ENCODE results near the gene DYRK2.

Gene DYRK2

DNA sequence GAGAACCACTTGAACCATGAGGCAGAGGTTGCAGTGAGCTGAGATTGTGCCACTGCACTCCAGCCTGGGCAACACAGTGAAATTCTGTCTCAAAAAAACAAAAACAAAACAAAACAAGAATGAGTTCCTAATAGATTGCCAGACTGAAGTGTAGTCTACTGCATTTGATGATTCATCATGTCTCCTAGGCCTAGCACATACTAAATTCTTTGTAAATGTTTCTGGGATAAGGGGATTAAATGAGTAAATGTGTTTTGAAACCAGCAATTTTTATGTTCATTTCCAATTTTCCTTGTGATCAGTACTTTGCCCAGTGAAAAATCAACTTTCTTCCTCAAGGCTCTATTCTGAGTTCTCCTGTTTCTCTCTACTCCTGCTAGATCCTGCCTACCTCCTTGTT, 2.9 kb upstream of the DYRK2 start:
- no peak for DNase-seq (ENCODE audit: low read depth in 3 of 3)

DNA sequence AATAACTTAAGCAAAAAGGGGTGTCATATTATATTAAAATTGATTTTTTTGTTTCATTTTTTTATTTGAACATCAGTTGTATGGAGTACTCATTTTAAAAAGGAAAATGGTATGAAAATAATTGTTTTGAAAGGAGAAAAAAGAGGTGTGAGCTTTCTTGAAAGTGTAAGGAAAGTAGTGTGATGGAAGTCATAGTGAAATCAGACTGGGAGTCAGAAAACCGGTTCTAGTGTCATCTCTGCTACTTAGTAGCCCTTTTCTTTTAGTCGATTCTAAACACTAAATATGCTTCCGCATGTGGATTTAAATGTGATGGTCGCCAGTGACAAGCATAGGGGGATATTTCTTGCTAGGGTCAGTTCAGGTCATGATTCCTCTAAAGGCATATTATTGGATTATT, 1.8 kb upstream of the DYRK2 start:
- no peak for DNase-seq (ENCODE audit: low read depth in 3 of 3)

DNA sequence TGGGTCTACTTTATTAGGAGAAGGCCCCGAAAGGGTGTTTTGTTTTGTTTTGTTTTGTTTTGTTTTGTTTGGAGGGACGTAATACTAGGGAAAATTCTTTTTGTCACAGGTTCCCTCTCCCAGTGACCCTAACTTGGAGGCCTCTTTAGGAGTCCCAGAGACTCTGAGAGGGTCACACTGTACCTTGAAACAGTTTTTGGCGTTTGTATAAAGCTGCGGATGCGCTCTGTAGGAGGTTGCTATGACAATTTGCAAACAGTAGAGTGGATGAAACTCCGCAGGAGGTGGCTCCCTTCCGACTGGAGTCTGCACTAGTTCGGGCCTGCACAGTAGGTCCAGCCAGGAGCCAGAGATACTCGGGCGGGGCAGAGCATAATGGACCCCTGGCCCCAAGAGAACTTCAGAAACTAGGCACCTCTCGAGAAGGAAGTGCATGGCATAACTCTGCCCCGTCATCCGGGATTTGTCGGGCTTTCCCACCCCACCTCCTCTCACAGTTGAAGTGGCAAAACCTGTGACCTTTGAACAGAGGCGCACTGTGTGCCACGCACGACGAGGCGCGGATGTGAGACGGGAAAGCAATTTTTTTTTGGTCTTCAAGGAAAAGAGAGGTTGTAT, 1.3 kb upstream of the DYRK2 start:
- no peak for DNase-seq (ENCODE audit: low read depth in 3 of 3)

DNA sequence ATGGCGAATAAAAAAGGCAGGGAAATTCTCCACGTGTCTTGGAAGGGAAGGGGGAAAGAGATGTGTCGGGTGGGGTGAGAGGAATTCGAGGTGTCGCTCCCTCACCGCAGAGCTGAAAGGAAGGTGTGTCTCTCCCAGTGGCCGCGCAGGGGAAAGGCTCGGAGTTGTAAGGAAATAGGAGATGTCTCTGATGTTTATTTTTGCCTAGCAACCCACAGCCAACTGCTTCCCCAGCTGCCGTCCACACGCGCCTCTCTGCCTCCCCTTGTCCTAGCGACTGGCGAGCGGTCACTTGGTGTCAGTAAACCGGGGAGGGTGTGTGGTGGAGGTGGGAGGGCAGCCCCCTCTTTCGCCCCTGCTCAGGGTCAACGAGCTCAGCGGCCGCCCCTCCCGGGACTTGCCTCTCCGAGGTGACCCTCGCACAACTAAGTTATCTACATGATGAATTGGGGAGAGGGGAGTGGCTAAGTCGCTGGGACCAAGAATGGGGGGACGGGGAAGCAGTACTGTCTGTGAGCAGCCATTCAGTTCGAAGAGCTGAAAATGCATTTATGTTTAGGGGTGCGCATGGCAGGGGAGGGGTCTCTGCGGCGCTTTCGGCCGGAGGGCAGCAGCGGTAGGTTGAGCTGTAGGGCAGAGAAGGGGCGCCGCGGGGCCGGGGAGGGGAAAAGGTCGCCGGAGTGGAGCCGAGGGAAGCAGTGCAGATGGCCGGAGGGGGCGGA, 585 bp upstream of the DYRK2 start:
- peak in 2 of 3 experiments; percentile 22 to 32 for DNase-seq (ENCODE audit: low read depth in 3 of 3)

- no peak for DNase-seq (ENCODE audit: low read depth in 3 of 3)
Measured at GRCh38 chr12:67649261-67649569, 670 bp downstream of the DYRK2 start.

DNA sequence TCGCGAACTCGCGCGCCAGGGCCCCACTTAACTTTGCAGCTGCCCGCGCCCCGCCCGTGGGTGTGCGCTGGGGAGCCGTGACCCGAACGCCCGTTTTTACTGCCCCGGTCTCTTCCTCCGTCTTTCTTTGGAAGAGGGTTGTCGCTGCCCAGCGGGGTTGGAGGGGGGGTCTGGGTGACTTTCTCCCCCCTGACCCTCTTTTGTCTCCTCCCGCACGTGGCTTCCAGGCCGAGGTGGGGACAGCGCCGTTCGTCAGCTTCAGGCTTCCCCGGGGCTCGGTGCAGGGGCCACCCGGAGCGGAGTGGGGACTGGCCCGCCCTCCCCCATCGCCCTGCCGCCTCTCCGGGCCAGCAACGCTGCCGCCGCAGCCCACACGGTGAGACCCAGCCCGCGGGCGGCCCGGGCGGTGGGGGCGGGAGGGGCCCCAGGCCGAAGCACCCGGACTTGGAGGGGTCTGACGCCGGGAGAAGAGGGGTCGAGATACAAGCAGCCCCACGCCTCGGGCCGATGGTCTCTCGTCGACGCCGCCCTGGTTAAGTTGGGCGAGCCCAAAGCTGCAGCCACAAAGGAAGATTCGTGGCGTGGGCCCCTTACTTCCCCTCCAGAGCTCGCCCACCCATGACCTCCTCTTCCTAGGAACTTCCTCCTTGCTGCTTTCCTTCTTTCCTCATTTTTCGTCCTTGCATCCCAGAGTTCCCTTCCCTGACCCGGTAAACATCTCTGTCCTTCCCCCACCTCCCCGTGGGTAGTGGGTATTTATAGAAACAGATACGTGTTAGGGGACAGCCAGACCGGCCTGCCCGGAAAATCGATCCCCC, 1.2 kb downstream of the DYRK2 start:
- peak; percentile 12 to 24 (median 14) for DNase-seq (ENCODE audit: low read depth in 3 of 3)

GRCh38 chr12:67650388-67651131, 2.0 kb downstream of the DYRK2 start:
- no peak for DNase-seq (ENCODE audit: low read depth in 3 of 3)

DNA sequence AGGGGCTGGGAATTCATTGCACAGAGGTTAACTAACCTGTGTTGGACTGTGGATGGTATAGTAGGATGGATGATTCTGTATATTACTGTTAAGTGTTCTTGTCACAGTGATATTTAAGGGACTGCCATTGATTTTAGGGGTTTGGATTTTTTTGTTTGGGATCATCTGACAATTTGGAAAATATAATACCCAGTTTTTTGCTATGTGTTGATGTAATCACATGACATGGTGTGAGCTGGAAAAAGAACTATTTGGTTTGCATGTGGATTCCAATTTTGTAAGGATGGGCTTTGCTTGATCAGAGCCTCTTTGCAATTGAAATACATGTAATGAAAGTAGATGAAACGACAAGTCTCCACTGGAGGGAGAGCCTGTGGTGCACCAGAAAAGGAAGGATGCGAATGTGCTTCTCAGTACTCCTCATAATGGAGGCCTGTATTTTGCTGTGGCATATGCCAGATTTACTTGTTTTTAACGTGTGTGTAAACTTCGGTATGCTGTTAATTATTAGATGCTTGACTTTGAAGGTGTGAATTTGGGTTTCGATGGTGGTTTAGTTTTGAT, 2.7 kb downstream of the DYRK2 start:
- no peak for DNase-seq (ENCODE audit: low read depth in 3 of 3)

DNA sequence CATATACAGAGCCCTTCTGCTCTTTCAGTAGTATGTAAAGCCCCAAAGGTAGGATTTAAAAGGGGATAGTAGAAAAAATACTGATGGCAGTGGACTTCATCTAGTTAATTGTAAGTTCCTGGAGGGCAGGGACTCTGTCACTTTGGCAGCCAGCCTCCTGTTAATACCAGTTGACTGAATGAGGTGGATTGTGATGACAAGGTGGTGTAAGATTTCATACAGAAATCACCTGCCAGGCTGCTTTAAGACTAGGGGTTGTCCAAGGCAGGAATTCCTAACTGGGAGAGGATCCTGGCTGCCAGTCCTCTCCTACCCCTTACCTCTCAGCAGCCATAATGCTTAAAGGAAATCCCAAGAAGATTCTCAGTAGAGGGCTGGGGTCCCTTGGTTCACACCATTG, 7.3 kb downstream of the DYRK2 start:
- no peak for DNase-seq (ENCODE audit: low read depth in 3 of 3)

DNA sequence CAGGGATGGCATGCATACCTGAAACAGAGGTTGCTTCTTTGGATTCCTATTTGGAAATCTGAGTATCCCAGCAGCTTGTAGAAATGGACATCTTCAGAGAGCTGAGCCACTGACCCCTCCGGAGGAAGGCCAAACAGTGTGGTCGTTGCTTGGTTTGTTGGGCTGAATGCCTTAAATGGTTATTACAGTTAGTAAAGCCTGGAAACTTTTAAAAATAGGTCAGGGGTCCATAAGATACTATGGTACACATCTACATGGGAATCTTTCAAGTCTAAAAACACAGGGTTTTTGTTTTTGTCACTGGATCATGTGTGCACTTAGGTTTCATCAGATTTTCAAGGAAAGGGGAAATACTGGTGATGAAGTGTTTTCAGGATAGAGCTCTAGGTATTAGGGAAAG, 7.7 kb downstream of the DYRK2 start:
- no peak for DNase-seq (ENCODE audit: low read depth in 3 of 3)

GRCh38 chr12:67658486-67658885, 9.9 kb downstream of the DYRK2 start:
- DNase-seq (ENCODE audit: low read depth in 3 of 3): no peak

GRCh38 chr12:67659292-67659691, 10.7 kb downstream of the DYRK2 start:
- DNase-seq (ENCODE audit: low read depth in 3 of 3): no peak

- DNase-seq (ENCODE audit: low read depth in 3 of 3): no peak
Measured at GRCh38 chr12:67661311-67662021, 12.9 kb downstream of the DYRK2 start.

DNA sequence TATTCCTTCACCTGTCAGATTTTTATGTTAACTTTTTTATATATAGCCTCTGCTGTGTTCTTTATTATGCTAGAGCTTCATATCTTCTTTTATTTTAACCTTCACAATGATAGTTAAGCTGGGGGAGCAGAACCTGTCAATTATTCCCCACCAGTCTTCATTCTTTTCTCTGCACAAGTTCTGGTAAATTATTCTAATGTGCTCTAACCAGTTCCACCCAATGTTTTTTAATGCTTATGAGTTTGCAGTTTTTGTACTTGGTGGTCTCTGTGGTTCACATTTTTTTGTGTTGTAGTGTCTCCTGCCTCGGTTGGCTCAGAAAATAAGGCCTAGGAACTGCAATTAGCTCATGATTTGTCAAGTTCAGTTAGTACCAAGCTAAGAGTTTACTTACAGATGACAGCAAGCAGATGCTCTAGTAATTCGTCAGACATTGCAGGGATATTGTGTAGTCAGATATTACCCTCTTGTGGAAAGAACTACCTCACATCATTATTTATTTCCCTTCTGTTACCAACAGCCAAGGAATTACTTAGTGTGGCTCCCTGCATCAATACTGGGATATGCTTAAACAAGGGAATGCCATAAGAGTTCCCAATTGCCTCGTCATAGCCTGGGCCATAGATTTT, 14.5 kb downstream of the DYRK2 start:
- no peak for DNase-seq (ENCODE audit: low read depth in 3 of 3)

DNA sequence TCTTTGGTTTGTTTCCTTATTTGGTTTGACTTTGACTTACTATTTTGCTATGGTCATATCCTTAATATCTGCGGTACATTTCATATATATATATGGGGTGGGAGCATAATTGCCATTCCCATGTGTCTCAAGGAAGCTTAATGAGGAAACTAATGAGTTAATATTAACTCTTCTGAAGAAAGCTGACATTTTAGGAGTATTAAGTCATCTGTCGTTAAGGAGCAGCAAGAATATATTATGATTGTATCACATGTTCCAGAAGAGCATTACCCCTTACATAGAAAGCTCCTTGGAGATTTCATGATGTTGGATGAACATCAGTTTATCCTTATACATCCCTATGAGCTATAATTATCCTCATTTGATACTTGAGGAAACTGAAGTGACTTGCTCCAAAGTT, 15.6 kb downstream of the DYRK2 start:
- DNase-seq (ENCODE audit: low read depth in 3 of 3): no peak

DNA sequence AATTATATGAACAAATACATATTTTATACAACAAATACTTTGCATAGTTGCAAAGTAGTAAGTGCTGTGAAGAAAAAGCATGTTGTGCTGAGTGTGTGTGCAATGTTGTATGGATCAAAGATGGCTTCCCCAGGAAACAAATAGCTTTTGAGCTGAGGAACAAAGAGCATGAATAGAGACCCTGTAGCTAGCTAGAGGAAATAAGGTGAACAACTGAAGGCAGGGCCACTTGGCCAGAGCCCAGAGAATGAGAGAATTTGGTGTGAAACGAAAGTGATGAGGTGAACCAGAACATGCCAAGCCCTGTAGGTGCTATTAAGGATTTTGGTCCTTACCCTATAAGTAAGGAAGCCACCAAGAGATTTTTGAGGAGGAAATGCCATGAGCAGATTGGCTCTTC, 17.1 kb downstream of the DYRK2 start:
- DNase-seq (ENCODE audit: low read depth in 3 of 3): no peak

GRCh38 chr12:67666605-67667004, 18.1 kb downstream of the DYRK2 start:
- DNase-seq (ENCODE audit: low read depth in 3 of 3): no peak

DNA sequence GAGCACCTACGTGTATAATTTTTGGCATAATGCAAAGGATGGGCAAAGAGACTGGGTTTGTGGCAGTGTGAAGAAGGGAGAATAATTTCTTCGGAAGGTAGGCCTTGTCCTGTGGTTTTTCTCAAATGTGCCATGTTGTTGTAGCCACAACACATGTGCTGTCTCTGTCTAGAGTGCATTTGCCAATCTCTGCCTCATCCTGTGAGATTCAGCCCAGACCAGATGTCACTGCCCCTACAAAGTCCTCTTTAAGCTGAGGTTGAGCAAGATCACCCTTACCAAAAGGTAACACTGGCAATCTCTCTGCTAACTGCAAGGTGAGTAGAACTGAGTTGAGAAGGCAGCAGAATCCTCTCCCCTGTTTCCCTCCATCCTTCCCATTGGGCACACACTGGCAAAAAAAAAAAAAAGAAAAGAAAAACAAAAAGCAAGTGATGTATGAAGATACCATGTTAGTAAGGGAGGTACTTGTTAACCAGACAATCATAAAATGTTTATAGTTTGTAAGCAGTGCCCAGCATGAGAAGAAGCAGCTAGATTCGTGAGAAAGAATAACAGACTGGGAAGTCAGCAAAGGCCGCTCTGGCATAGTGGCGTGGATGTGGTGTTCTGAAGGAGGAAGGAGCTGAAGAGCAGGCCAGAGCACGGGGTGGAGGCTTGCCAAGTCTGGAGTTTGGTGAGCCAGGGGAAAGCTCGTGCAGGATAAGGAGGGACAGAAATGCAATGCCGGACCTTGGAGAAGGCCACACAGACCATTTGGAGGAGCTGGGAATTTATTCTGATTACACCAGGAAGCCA, 18.9 kb downstream of the DYRK2 start:
- DNase-seq (ENCODE audit: low read depth in 3 of 3): no peak

GRCh38 chr12:67669217-67669933, 20.8 kb downstream of the DYRK2 start:
- no peak for DNase-seq (ENCODE audit: low read depth in 3 of 3)
